GM12865 (cell line): ENCODE measurements around the gene ZNF607.
"Not testable (repeated sequence)": the region's sequence is repeated elsewhere in the genome, so short reads cannot be mapped to it uniquely, and the experiment has no call there.

Experiments used
- DNase-seq: peaks from one replicate; pipeline ENCODE4 v3.0.0; 2010; ENCODE audit warnings: low read depth
- H3K4me3 ChIP-seq: 2 replicates; pipeline ENCODE4 v1.5.1; 2011; ENCODE audit warnings: mild to moderate bottlenecking, low read depth, low read length, control low read depth
- CTCF ChIP-seq: IDR thresholded peaks from 2 replicates; pipeline ENCODE4 v1.5.1; 2011; ENCODE audit warnings: low read length, control low read depth, low read depth, inconsistent platforms; ENCODE audit not compliant: insufficient read depth; ENCODE audit errors: missing control alignments

ZNF607 gene

GRCh38 chr19:37719111-37719926 is at the start of gene ZNF607:
Gene ZNF607, minus strand, starts transcription at chr19:37719761. Its CDS starts 8,143 bp downstream, at chr19:37711618.
- DNase-seq, result peak; percentile 93
- TF ChIP-seq CTCF, result peak; percentile 52
- peak within 1 kb of the TSS; percentile 74 for H3K4me3 ChIP-seq

GRCh38 chr19:37763488-37763887 is 43.9 kb upstream of the ZNF607 start:
- no peak for DNase-seq
- H3K4me3 ChIP-seq, result no peak overlapping the region
- no peak for TF ChIP-seq CTCF

- not testable (repeated sequence) for DNase-seq, H3K4me3 ChIP-seq
Measured at GRCh38 chr19:37757683-37758082, 38.1 kb upstream of the ZNF607 start.

GRCh38 chr19:37738371-37738770 is 18.8 kb upstream of the ZNF607 start:
- no peak for DNase-seq
- no peak for TF ChIP-seq CTCF
- no peak overlapping the region for H3K4me3 ChIP-seq

- H3K4me3 ChIP-seq, result no peak overlapping the region
- no peak for DNase-seq
- no peak for TF ChIP-seq CTCF
Measured at GRCh38 chr19:37725181-37725580, 5.6 kb upstream of the ZNF607 start.

- DNase-seq, result no peak
- no peak for TF ChIP-seq CTCF
- peak overlapping the region; percentile 74 for H3K4me3 ChIP-seq
Measured at GRCh38 chr19:37719927-37720265, 335 bp upstream of the ZNF607 start.

- no peak for TF ChIP-seq CTCF
- peak overlapping the region; percentile 74; the same call in 1 of the 2 replicates for H3K4me3 ChIP-seq
- DNase-seq, result no peak
Measured at GRCh38 chr19:37718304-37718703, 1.3 kb downstream of the ZNF607 start.
